ENCODE results near the gene MAGED1. TPM values are rescaled to one million over a fixed set of nuclear protein-coding genes. Genes with fewer than 3 reads are reported as not detected.

MAGED1 gene
- total RNA-seq, 1 experiment from 2014 or later: 283 TPM

- no TSS peak for BruUV-seq (replicated peaks)
- POLR2A ChIA-PET (ENCODE audit: low non-redundant PET): no interaction called here
- intact Hi-C loops (cut with micrococcal nuclease; ENCODE audit: unreplicated experiment): no loop called here
- TF ChIP-seq, protein P1, sequence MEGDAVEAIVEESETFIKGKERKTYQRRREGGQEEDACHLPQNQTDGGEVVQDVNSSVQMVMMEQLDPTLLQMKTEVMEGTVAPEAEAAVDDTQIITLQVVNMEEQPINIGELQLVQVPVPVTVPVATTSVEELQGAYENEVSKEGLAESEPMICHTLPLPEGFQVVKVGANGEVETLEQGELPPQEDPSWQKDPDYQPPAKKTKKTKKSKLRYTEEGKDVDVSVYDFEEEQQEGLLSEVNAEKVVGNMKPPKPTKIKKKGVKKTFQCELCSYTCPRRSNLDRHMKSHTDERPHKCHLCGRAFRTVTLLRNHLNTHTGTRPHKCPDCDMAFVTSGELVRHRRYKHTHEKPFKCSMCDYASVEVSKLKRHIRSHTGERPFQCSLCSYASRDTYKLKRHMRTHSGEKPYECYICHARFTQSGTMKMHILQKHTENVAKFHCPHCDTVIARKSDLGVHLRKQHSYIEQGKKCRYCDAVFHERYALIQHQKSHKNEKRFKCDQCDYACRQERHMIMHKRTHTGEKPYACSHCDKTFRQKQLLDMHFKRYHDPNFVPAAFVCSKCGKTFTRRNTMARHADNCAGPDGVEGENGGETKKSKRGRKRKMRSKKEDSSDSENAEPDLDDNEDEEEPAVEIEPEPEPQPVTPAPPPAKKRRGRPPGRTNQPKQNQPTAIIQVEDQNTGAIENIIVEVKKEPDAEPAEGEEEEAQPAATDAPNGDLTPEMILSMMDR (conservative IDR thresholded peaks at IDR 0.05; ENCODE audit: low read depth, low read length): no peak
- no peak for TF ChIP-seq EZH2 (IDR thresholded peaks at IDR 0.05; ENCODE audit: borderline replicate concordance, low read depth, low read length, poor library complexity, severe bottlenecking)
- H3K27me3 ChIP-seq (replicated peaks; ENCODE audit: insufficient read depth, low read depth, low read length, poor library complexity): no peaks in the 10 kb centered on the region
- DNase-seq (ENCODE audit: low spot score): no peak
- H3K4me1 ChIP-seq (ENCODE audit: insufficient read depth, low read length, poor library complexity, severe bottlenecking): no peaks in the 10 kb centered on the region
- CTCF ChIA-PET: no interaction called here
- no peak overlapping the region for H3K4me3 ChIP-seq (ENCODE audit: low read depth, low read length, poor library complexity, severe bottlenecking)
- no peaks in the 10 kb centered on the region for H3K36me3 ChIP-seq (ENCODE audit: insufficient read depth, low read length, poor library complexity, severe bottlenecking)
- H3K27ac ChIP-seq (ENCODE audit: low read depth, low read length, poor library complexity, severe bottlenecking): no peak overlapping the region
- peaks cover 12% of the 10 kb centered on the region for H3K9me3 ChIP-seq (ENCODE audit: low read depth, low read length, poor library complexity, severe bottlenecking)
These were observed 24.2 kb downstream of the MAGED1 start for GRCh38 chrX:51917604-51918003.

DNA sequence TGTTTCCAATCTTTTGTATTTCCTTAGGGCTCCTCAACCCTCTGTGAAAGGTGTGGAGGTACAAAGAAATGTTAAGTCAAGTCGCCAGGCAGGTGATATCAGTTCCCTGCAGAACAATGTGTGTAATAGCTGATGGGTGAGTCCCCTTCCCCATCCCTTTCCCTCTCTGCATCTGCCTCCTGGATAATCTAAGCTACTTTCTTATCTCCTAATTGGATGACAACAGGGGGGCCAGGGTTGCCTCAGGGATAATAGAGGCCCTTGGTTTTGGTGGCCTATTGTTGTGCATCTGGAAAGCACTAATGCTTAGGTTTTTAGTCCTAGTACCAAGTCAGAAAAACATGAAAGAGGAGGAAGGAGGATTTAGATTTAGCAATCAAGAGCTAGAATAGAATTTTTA lies 29.1 kb downstream of the MAGED1 start:
- CTCF ChIA-PET: no interaction called here
- H3K27me3 ChIP-seq (replicated peaks; ENCODE audit: insufficient read depth, low read depth, low read length, poor library complexity): peaks cover 5% of the 10 kb centered on the region
- intact Hi-C loops (cut with micrococcal nuclease; ENCODE audit: unreplicated experiment): no loop called here

DNA sequence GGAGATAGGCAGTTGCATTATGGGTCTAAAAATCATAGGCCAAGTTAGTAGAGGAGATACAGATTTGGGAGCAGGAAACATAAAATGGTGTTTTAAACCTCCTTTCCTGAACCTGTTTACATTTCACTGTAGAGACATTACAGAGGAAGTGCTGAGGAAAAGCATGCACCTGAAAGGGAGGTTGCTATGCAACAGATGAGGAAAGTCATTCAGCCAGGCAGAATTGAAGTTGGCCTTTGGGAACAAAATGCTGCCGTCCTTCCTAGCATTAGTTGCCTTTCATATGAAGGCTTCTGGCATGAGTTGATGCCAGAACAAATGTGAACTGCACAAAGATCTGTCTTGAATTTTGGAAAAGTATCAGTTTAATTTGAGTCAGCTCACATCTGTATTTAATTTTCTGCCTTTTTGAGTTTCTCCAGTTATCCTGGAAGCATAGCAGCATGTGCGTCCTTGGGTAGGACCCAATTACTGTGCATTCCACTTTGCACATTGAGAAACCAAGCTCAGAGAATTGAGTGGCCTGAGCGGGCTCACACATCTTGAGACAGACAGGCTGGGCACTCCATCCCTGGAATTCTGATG lies 38.2 kb downstream of the MAGED1 start:
- intact Hi-C loops (cut with micrococcal nuclease; ENCODE audit: unreplicated experiment): no loop called here
- no peak for DNase-seq (ENCODE audit: low spot score)
- Histone ChIP-seq H3K27me3 (replicated peaks; ENCODE audit: insufficient read depth, low read depth, low read length, poor library complexity) (no peaks in the 10 kb centered on the region), H3K4me1 (ENCODE audit: insufficient read depth, low read length, poor library complexity, severe bottlenecking) (no peaks in the 10 kb centered on the region), H3K36me3 (ENCODE audit: insufficient read depth, low read length, poor library complexity, severe bottlenecking) (no peaks in the 10 kb centered on the region), H3K4me3 (ENCODE audit: low read depth, low read length, poor library complexity, severe bottlenecking) (no peak overlapping the region), H3K9me3 (ENCODE audit: low read depth, low read length, poor library complexity, severe bottlenecking) (no peaks in the 10 kb centered on the region), H3K27ac (ENCODE audit: low read depth, low read length, poor library complexity, severe bottlenecking) (no peak overlapping the region)
- ChIA-PET POLR2A (ENCODE audit: low non-redundant PET) (no interaction called here), CTCF (no interaction called here)
- no TSS peak for BruUV-seq (replicated peaks)
- no peak for TF ChIP-seq EZH2 (IDR thresholded peaks at IDR 0.05; ENCODE audit: borderline replicate concordance, low read depth, low read length, poor library complexity, severe bottlenecking)
- TF ChIP-seq, protein P1 (conservative IDR thresholded peaks at IDR 0.05; ENCODE audit: low read depth, low read length): no peak

More for the DNA sequence above, 29.1 kb downstream of the MAGED1 start:
- Histone ChIP-seq H3K9me3 (ENCODE audit: low read depth, low read length, poor library complexity, severe bottlenecking) (no peaks in the 10 kb centered on the region), H3K4me3 (ENCODE audit: low read depth, low read length, poor library complexity, severe bottlenecking) (no peak overlapping the region), H3K27ac (ENCODE audit: low read depth, low read length, poor library complexity, severe bottlenecking) (no peak overlapping the region), H3K36me3 (ENCODE audit: insufficient read depth, low read length, poor library complexity, severe bottlenecking) (no peaks in the 10 kb centered on the region), H3K4me1 (ENCODE audit: insufficient read depth, low read length, poor library complexity, severe bottlenecking) (no peaks in the 10 kb centered on the region)
- BruUV-seq (replicated peaks): no TSS peak
- POLR2A ChIA-PET (ENCODE audit: low non-redundant PET): no interaction called here
- TF ChIP-seq, protein P1 (conservative IDR thresholded peaks at IDR 0.05; ENCODE audit: low read depth, low read length): no peak
- no peak for TF ChIP-seq EZH2 (IDR thresholded peaks at IDR 0.05; ENCODE audit: borderline replicate concordance, low read depth, low read length, poor library complexity, severe bottlenecking)
- DNase-seq (ENCODE audit: low spot score): no peak

Other genes starting within 250 kb of the MAGED1 start
- gene CENPVL2, start 210.8 kb upstream of the MAGED1 start, total RNA-seq (2021): 1.5 and 1.7 TPM in 2 replicates
- 1.5 and 1.7 TPM in 2 replicates for gene CENPVL1, start 183.1 kb upstream of the MAGED1 start, total RNA-seq (2021)
- 14.1 and 14.4 TPM in 2 replicates for gene GSPT2, start 150.2 kb upstream of the MAGED1 start, total RNA-seq (2021)
- 59.3 and 79.9 TPM in 2 replicates for gene MAGED4B, start 175.6 kb downstream of the MAGED1 start, total RNA-seq (2021)